Stimulated activated CD4-positive, alpha-beta T cell treated with anti-CD3 and anti-CD28 coated beads, Interleukin-4, amount 100 ng/mL, for 48 hours (primary cell): ENCODE data around the gene CEP350.
"Not testable (repeated sequence)": the region's sequence is repeated elsewhere in the genome, so short reads cannot be mapped to it uniquely, and the experiment has no call there.

ENCODE experiments used
- DNase-seq, 2 donors: peaks; one replicate each; pipeline ENCODE4 v3.0.0-alpha.2; 2020; ENCODE audit warnings: low read depth in 2 of 2

Gene CEP350

DNA sequence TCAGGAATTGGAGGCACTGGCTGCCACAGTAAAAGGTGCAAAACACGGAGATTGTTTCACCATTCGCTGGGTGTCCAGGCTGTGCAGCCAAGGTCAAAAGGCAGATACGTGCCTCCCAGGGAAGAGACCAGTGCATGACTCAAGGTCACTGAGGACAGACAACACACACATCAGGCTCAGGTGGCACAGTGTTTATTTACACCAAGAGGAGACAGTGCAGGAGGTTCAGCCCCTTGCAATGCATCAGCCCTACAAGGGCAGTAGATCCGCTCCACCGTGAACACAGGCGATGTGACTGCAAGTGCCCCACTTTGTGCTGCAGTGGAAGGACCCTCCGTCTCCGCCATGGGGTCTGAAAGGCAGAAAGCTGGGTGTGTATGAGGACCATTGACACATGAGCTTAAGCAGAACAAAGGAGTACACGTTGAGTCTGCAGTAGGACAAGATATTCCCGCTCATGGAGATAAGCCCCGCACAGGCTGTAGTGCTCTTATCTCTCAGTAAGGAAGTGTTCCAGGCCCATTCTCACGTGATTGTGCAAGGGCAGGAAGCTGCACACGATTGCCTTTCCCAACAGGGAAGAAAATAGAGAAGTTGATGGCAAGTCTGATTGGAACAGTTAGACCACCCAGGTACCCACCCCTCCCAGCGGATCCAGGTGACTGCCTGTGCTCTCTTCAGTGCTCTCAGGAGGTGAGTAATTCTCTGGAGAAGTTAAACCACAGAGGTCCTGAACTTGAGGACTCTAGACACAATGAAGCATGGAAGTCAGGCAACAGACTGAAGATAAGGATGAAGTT, 162.6 kb downstream of the CEP350 start:
- no peak for DNase-seq

DNA sequence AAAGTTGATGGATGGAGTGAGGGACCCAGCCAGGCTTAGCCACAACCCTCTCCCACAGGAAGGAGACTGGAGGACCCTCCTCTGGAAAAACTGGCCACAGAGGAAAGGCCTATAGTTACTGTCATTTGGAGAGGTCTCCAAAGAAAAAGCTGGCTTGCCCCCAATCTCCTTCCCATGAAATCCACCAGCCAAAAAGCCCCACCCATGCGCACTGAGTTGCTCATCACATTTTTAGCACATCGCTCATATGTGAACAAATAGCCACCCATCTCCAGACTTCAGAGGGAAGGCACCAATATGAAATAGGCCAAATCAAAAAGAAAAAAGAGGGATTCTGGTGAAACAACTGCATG, 163.1 kb downstream of the CEP350 start:
- no peak for DNase-seq

DNA sequence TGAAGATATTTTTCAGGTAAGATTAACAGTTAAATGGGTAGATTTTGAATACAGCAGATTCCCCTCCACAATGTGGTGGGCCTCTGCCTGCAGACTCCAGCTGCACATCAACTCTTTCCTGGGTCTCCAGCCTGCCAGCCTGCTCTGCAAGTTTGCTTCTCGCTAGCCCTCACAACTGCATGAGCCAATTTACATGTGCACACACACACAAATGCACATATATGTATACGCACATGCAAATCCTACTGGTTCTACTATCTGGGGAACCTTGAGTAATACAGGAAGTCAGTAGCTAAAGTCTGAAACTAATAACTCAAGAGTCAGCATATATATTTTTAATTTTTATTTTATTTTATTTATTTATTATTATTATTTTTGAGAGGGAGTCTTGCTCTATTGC, 165.2 kb downstream of the CEP350 start:
- DNase-seq, result no peak

DNA sequence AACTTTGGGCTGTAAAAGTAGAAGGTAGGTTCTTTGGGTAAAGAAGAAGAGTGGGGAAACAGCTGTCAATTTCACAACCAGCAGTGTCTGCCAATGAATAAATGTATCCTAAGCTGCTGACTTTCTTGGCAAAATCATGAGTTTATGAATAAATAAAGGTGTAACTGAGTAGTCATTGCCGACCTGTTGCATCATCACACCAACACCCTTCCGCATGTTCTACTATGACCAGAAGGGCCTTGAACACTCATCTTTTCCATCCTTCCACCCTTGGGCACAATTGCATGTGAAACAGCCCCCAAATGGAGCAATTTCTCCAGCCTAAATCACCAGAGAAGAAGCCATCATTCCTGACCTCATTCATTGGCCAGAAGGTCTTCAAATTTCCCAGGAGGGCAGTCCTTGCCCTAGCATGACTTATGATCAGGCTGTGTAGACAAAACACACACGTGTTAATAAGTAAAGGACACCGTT, 168.9 kb downstream of the CEP350 start:
- DNase-seq, result no peak

DNA sequence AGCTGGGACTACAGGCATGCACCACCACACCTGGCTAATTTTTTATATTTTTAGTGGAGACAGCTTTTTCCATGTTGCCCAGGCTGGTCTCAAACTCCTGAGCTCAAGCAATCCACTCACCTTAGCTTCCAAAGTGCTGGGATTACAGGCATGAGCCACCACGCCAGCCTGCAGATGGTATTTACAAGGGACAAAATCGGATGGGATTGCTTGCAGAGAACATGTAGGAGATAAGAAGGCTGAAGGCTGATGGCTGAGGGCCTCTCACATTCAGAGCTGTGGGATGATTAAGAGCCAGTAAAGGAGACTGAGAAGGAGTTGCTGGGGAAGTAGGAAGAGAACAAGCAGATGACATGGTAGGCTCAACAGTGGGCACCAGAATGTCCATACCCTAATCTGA, 176.0 kb downstream of the CEP350 start:
- no peak for DNase-seq

DNA sequence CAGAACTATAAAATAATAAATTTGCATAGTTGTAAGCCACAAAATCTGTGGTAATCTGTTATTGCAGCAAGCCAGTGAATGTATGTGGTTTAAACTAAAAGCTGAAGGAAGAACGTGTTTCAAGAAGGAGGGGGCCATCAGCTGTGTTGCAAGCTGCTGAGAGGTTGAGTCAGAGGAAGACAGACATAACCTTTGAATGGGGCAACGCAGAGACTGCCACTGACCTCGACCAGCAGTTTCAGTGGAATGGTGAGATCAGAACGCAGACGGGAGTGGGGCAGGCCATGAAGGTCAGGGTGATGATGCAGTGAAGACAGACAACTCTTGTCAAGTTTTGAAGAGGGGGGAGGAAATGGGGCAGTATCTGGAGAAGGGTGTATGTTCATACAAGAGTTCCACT, 176.9 kb downstream of the CEP350 start:
- peak in 1 of 2 donors; percentile 14 for DNase-seq

- no peak for DNase-seq
Observed at GRCh38 chr1:180133193-180133592, 178.6 kb downstream of the CEP350 start.

DNA sequence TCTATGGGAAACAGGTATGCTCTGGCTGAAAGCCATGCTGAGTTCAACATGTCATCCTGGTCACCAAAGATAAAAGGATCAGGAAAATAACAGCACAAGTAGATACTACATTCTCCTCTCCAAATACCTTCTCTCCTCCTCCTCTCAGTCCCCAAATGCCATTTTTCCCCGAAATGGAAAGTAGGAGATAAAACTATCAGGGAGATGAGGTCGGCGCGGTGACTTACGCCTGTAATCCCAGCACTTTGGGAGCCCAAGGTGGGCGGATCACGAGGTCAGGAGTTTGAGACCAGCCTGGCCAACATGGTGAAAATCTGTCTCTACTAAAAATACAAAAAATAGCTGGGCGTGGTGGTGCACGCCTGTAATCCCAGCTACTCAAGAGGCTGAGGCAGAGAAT, 179.1 kb downstream of the CEP350 start:
- DNase-seq, result not testable (repeated sequence)

DNA sequence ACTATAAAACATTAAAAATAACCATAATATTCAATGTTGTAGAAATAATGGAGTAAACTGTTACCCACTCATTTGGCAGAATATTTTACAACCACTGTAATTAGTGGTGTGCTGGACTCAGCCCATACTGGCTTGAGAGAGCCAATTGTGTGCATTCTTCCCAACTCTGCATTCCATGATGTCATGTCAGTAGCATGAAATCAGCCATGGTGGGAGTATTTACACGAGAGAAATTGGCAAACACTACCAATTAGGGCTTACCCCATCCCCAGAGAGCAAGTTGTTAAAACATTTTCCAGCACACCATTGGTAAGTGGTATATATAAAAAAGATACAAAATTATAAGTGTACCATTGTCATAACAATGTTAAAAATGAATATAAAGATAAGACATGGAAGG, 180.9 kb downstream of the CEP350 start:
- no peak for DNase-seq

- DNase-seq, result no peak
Observed at GRCh38 chr1:180136331-180136967, 181.8 kb downstream of the CEP350 start.

DNA sequence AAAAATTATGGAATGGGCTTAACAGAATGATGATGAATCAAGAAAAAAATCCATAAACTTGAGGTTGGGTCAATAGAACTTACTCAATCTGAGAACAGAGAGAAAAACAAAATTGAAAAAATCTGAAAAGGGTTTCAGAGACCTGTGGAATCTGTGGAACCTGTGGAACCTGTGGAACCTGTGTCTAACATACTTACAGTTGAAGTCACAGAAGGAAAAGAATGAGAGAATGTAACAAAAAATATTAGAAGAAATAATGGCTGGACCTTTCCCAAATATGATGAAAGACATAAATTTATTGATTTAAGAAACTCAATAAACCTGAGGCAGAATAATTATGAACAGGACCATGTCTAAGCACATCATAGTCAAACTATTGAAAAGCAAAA, 182.4 kb downstream of the CEP350 start:
- DNase-seq, result no peak

- no peak for DNase-seq
Observed at GRCh38 chr1:180137776-180138175, 183.2 kb downstream of the CEP350 start.

DNA sequence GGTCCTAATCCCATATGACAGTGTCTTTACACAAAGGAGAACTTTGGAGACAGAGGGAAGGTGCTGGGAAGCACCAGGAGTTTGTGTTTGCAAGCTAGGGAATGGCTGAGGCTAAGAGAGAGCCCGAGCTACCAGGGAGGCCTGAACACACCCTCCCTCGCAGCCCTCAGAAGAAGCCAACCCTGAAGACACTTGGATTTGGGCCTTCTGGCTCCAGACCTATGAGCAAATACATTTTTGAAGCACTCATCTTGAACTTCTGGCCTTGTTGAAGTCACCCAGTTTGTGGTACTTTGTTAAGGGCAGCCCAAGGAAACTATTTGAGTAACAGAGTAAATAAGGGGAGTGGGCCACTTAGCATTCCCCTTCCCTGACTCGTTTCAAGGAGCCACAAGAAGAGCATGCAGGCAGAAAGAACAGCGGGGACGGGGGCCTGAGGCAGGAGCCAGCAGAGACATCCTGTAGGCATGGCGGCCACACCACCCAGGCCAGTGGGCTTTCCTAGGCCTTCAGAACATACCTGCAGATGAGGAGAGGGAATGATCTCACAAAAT, 186.8 kb downstream of the CEP350 start:
- DNase-seq, result no peak

- no peak for DNase-seq
Observed at GRCh38 chr1:180143359-180143758, 188.7 kb downstream of the CEP350 start.

DNA sequence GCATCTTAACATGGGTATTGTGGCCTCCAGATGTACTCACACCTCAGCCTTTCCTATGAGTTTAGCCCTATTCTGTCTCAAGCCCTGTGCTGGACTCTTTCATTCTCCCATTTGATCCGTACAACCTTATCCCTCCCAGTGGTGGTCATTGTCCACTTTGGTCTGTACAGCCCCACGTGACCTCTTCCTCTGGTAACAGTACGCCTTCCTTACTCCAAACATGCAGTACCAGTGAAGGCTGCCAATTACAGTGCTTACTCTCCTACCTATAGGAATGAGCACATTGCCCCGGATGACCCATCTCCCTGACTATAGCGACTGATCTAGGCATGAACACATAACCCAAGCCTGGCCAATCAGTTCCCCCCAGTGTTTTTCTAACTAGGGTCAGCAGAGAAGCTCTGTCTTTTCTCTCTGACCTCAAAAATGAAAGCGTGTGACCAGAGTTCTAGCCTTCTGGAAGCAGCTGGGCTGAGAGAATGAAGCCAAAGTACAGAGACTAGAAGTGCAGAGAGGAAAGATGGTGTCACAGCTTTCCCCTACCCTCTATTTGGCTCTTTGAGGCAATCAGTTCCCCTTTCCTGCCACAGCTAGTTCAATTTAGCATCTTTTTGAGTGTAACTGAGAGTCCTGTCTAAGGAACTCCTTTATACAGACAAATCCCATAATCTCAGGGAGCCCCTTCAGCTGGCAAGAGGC, 190.2 kb downstream of the CEP350 start:
- no peak for DNase-seq

DNA sequence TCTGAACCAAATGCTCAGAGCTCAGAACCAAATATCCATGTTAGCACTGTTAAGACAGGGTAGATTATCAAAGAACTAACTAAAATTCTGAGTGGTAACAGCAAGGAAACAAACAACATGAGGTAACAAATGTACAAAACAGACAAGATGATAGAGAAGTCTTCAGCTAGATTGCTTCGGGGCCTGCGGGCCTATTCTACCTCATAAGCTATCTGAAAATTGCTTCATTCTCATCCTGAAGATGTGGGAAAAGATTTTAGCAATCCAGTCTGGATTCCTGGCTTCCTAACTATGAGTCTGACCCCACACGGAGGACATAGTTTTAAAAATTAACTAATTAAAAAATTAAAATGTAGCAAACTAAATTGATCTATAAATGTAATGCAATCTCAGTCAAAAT, 190.8 kb downstream of the CEP350 start:
- no peak for DNase-seq

GRCh38 chr1:180150982-180151381, 196.4 kb downstream of the CEP350 start:
- DNase-seq, result no peak

GRCh38 chr1:180151508-180151907, 196.9 kb downstream of the CEP350 start:
- DNase-seq, result no peak

DNA sequence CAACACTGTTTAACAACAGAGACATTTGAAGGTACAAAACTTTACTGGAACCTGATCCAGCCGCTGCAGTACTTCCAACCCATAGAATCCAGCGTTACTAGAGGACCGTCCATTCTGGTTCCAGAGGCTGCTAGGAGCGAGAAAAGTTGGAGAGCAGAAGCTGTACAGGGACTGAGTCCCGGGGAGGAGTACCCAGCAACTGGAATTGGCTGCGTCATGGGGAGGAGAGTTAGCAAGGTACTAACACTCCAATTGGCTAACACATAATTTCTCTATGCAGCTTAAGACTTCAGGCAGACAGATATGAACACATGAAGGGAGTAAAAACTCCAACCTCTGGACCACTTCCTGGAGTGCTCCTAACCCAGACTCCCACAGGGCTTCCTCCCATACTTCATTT, 198.0 kb downstream of the CEP350 start:
- no peak for DNase-seq

GRCh38 chr1:180153032-180153431, 198.4 kb downstream of the CEP350 start:
- DNase-seq, result no peak

- DNase-seq, result no peak
Observed at GRCh38 chr1:180154003-180154324, 199.4 kb downstream of the CEP350 start.

- peak; percentile 82 to 86 for DNase-seq
Observed at GRCh38 chr1:180154325-180155181, 199.9 kb downstream of the CEP350 start, which contains the start of gene QSOX1. TSS of gene QSOX1 (plus strand) at chr1:180154869. CDS start at chr1:180154908, 39 bp downstream.
